ENCODE results near the gene ILK. TPM values are rescaled to one million over a fixed set of nuclear protein-coding genes. Genes with fewer than 3 reads are reported as not detected.

Gene ILK
- total and polyA plus RNA-seq, 10 of the 15 experiments (the other 5 are each of a cell fraction or from before 2014, with no cell fraction given), result 51.8 to 163 (median 92.0) TPM

- TF ChIP-seq MEF2A (IDR thresholded peaks at IDR 0.05; ENCODE audit: insufficient read depth, low read depth, low read length) (0 out of 2 replicates have a peak, but pooled peaks have one; percentile 7), POU2F2 (IDR thresholded peaks at IDR 0.05; ENCODE audit: borderline replicate concordance, low read depth, low read length) (peak; percentile 53; the same call in 1 of the 3 replicates), SREBF1 (IDR thresholded peaks at IDR 0.05; ENCODE audit: low read length) (peak; percentile 53; the same call in 1 of the 2 replicates), RELA (IDR thresholded peaks at IDR 0.05; ENCODE audit: borderline replicate concordance, partially characterized antibody) (peak; percentile 91), IKZF1 (conservative IDR thresholded peaks at IDR 0.05) (peak; percentile 68), MYC (IDR thresholded peaks at IDR 0.05; ENCODE audit: insufficient read depth, insufficient read length, insufficient replicate concordance, low read length, severe bottlenecking) (no peak), KLF5 (IDR thresholded peaks at IDR 0.05; ENCODE audit: partially characterized antibody) (peak; percentile 45), SIN3A (IDR thresholded peaks at IDR 0.05; ENCODE audit: low read depth, low read length) (peak; percentile 95), MXI1 (IDR thresholded peaks at IDR 0.05; ENCODE audit: low read depth, low read length) (peak; percentile 74; the same call in 1 of the 2 replicates), CREM (IDR thresholded peaks at IDR 0.05; ENCODE audit: low read depth) (peak; percentile 98), EP300 (IDR thresholded peaks at IDR 0.05; ENCODE audit: borderline replicate concordance in 1 of 2, control insufficient read depth in 1 of 2, low read depth in 2 of 2, low read length in 2 of 2) (peak; percentile 12 to 43; a peak in 2 of 4 replicates), POLR2AphosphoS5 (IDR thresholded peaks at IDR 0.05; ENCODE audit: low read length) (peak; percentile 83), BACH1 (IDR thresholded peaks at IDR 0.05; ENCODE audit: borderline replicate concordance) (0 out of 2 replicates have a peak, but pooled peaks have one; percentile 33), STAT1 (conservative IDR thresholded peaks at IDR 0.05) (no peak), ZNF687 (IDR thresholded peaks at IDR 0.05) (no peak), USF2 (IDR thresholded peaks at IDR 0.05; ENCODE audit: borderline replicate concordance, low read depth, low read length) (peak; percentile 99), CREB1 (IDR thresholded peaks at IDR 0.05; ENCODE audit: low read depth) (peak; percentile 99), CHD2 (IDR thresholded peaks at IDR 0.05; ENCODE audit: borderline replicate concordance, low read depth, low read length) (peak; percentile 34; the same call in 1 of the 2 replicates), JUNB (IDR thresholded peaks at IDR 0.05) (peak; percentile 50; the same call in 1 of the 2 replicates), JUND (IDR thresholded peaks at IDR 0.05; ENCODE audit: low read depth, low read length) (0 out of 2 replicates have a peak, but pooled peaks have one; percentile 25), TBL1XR1 (IDR thresholded peaks at IDR 0.05; ENCODE audit: low read depth, low read length) (peak; percentile 64; the same call in 1 of the 2 replicates), TCF12 (IDR thresholded peaks at IDR 0.05; ENCODE audit: low read depth, low read length) (peak; percentile 40; the same call in 1 of the 2 replicates)
- TF ChIP-seq, protein P1, sequence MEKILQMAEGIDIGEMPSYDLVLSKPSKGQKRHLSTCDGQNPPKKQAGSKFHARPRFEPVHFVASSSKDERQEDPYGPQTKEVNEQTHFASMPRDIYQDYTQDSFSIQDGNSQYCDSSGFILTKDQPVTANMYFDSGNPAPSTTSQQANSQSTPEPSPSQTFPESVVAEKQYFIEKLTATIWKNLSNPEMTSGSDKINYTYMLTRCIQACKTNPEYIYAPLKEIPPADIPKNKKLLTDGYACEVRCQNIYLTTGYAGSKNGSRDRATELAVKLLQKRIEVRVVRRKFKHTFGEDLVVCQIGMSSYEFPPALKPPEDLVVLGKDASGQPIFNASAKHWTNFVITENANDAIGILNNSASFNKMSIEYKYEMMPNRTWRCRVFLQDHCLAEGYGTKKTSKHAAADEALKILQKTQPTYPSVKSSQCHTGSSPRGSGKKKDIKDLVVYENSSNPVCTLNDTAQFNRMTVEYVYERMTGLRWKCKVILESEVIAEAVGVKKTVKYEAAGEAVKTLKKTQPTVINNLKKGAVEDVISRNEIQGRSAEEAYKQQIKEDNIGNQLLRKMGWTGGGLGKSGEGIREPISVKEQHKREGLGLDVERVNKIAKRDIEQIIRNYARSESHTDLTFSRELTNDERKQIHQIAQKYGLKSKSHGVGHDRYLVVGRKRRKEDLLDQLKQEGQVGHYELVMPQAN (conservative IDR thresholded peaks at IDR 0.05), result peak; percentile 89
Observed at GRCh38 chr11:6619004-6619745, 15.6 kb downstream of the ILK start, which contains the start of gene TPP1 (continued).

Data from GM12878 (cell line).